PFSK-1 (cell line): ENCODE results near the gene ATP11B.

Source experiments
- POLR2AphosphoS5 ChIP-seq: IDR thresholded peaks from 2 replicates; pipeline ENCODE4 v1.6.1; 2012; ENCODE audit warnings: low read depth, mild to moderate bottlenecking, control low read depth, low read length, moderate library complexity
- TAF1 ChIP-seq: IDR thresholded peaks from 2 replicates; pipeline ENCODE4 v1.6.1; 2012; ENCODE audit warnings: low read length, control low read depth, borderline replicate concordance; ENCODE audit not compliant: insufficient read depth
- TF ChIP-seq, protein P1 (sequence below), 2 experiments: IDR thresholded peaks; 2 replicates each; pipeline versions ENCODE4 v1.6.1 to v1.8.0; 2011 to 2012; ENCODE audit warnings: low read depth in 2 of 2, low read length in 2 of 2, control low read depth in 1 of 2, inconsistent platforms in 1 of 2, mild to moderate bottlenecking in 1 of 2, moderate library complexity in 1 of 2; ENCODE audit not compliant: insufficient read depth in 1 of 2

DNA sequence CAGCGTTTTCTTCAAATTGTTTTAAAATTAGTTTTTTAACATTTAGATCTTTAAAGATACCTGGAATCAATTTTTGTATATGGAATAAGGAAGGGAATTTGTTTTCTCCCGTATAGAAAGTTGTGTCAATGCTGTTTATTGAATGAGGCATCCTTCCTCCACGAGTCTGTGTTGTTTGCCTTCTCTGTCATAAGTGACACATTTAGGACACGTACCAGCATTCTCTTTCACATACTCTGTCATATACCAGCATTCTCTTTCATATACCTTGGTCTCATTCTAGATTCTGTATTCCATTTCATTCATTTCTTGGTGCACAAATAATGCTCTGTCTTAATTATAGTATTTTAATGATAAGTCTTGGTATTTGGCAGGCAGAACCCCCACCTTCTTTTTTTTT lies 10.3 kb downstream of the ATP11B start:
- TF ChIP-seq, protein P1, sequence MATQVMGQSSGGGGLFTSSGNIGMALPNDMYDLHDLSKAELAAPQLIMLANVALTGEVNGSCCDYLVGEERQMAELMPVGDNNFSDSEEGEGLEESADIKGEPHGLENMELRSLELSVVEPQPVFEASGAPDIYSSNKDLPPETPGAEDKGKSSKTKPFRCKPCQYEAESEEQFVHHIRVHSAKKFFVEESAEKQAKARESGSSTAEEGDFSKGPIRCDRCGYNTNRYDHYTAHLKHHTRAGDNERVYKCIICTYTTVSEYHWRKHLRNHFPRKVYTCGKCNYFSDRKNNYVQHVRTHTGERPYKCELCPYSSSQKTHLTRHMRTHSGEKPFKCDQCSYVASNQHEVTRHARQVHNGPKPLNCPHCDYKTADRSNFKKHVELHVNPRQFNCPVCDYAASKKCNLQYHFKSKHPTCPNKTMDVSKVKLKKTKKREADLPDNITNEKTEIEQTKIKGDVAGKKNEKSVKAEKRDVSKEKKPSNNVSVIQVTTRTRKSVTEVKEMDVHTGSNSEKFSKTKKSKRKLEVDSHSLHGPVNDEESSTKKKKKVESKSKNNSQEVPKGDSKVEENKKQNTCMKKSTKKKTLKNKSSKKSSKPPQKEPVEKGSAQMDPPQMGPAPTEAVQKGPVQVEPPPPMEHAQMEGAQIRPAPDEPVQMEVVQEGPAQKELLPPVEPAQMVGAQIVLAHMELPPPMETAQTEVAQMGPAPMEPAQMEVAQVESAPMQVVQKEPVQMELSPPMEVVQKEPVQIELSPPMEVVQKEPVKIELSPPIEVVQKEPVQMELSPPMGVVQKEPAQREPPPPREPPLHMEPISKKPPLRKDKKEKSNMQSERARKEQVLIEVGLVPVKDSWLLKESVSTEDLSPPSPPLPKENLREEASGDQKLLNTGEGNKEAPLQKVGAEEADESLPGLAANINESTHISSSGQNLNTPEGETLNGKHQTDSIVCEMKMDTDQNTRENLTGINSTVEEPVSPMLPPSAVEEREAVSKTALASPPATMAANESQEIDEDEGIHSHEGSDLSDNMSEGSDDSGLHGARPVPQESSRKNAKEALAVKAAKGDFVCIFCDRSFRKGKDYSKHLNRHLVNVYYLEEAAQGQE (IDR thresholded peaks at IDR 0.05; ENCODE audit: insufficient read depth in 1 of 2, low read depth in 2 of 2, low read length in 2 of 2): no peak
- TF ChIP-seq TAF1: no peak
- no peak for TF ChIP-seq POLR2AphosphoS5
